Fibroblast of pulmonary artery (primary cell): ENCODE data around the gene SCAI.
A peak's percentile ranks its signal among the peaks of the same experiment; 100 is the strongest.

ENCODE experiments used
- DNase-seq: peaks from one replicate; pipeline ENCODE4 v3.0.0-alpha.2; 2010; ENCODE audit warnings: low read depth
- H3K4me3 ChIP-seq: replicated peaks from 2 replicates; pipeline ENCODE4 v1.5.1; 2011; ENCODE audit warnings: low read depth, mild to moderate bottlenecking, control low read depth, low read length, moderate library complexity
- CTCF ChIP-seq: IDR thresholded peaks from 2 replicates; pipeline ENCODE4 v1.5.1; 2011; ENCODE audit warnings: mild to moderate bottlenecking, control low read depth, low read length, inconsistent platforms; ENCODE audit errors: missing control alignments

The SCAI gene

GRCh38 chr9:124950050-124950718, 193.1 kb downstream of the SCAI start:
- DNase-seq: no peak
- H3K4me3 ChIP-seq: no peak overlapping the region
- TF ChIP-seq CTCF: no peak

GRCh38 chr9:124949387-124949786, 193.9 kb downstream of the SCAI start:
- TF ChIP-seq CTCF: no peak
- H3K4me3 ChIP-seq: no peak overlapping the region
- DNase-seq: no peak

- DNase-seq: no peak
- no peak for TF ChIP-seq CTCF
- H3K4me3 ChIP-seq: no peak overlapping the region
These were observed 195.5 kb downstream of the SCAI start for GRCh38 chr9:124947727-124948391.

- DNase-seq: no peak
- no peak overlapping the region for H3K4me3 ChIP-seq
- no peak for TF ChIP-seq CTCF
These were observed 197.2 kb downstream of the SCAI start for GRCh38 chr9:124946167-124946566.

GRCh38 chr9:124941679-124942561, 201.4 kb downstream of the SCAI start:
- no peak for TF ChIP-seq CTCF
- H3K4me3 ChIP-seq: peak overlapping the region; percentile 89
- DNase-seq: peak; percentile 59

GRCh38 chr9:124940894-124941678, 202.2 kb downstream of the SCAI start, which contains the start of gene GOLGA1:
GOLGA1 (minus strand) TSS chr9:124941083; CDS start chr9:124938711, 2,372 bp downstream.
- H3K4me3 ChIP-seq: peak within 1 kb of the TSS; percentile 89
- no peak for TF ChIP-seq CTCF
- DNase-seq: peak; percentile 95
